Ovary (tissue), 3 donors: ENCODE results near the gene AUTS2.
"Not testable (repeated sequence)": the region's sequence is repeated elsewhere in the genome, so short reads cannot be mapped to it uniquely, and the experiment has no call there.

Source experiments
- POLR2A ChIP-seq: fragments of 450-650 bp; IDR thresholded peaks from one replicate; pipeline ENCODE4 v1.6.1; 2017; ENCODE audit warnings: antibody characterized with exemption, mild to moderate bottlenecking, moderate library complexity
- TF ChIP-seq, protein P1 (sequence below), 3 donors: fragments of 450-650 bp in 2 of 3; fragments of 200-600 bp in 1 of 3; IDR thresholded peaks; one replicate each; pipeline versions ENCODE4 v1.5.1 to v1.8.0; 2016 to 2022; ENCODE audit warnings: antibody characterized with exemption in 3 of 3, mild to moderate bottlenecking in 1 of 3
- donor health status: DM: no; HTN: no; CAD: no.

DNA sequence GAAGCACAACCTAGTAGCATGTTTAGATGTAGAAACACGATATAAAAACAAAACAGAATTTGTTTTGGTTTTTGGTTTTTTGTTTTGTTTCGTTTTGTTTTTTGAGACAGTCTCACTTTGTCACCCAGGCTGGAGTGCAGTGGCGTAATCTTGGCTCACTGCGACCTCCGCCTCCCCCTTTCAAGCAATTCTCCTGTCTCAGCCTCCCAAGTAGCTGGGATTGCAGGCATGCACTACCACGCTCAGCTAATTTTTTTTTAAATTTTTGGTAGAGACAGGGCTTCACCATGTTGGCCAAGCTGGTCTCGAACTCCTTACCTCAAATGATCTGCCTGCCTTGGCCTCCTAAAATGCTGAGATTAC lies 1050.2 kb downstream of the AUTS2 start:
- not testable (repeated sequence) for TF ChIP-seq POLR2A
- TF ChIP-seq, protein P1, sequence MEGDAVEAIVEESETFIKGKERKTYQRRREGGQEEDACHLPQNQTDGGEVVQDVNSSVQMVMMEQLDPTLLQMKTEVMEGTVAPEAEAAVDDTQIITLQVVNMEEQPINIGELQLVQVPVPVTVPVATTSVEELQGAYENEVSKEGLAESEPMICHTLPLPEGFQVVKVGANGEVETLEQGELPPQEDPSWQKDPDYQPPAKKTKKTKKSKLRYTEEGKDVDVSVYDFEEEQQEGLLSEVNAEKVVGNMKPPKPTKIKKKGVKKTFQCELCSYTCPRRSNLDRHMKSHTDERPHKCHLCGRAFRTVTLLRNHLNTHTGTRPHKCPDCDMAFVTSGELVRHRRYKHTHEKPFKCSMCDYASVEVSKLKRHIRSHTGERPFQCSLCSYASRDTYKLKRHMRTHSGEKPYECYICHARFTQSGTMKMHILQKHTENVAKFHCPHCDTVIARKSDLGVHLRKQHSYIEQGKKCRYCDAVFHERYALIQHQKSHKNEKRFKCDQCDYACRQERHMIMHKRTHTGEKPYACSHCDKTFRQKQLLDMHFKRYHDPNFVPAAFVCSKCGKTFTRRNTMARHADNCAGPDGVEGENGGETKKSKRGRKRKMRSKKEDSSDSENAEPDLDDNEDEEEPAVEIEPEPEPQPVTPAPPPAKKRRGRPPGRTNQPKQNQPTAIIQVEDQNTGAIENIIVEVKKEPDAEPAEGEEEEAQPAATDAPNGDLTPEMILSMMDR (IDR thresholded peaks at IDR 0.05), result not testable (repeated sequence)
